Stimulated activated CD4-positive, alpha-beta T cell treated with anti-CD3 and anti-CD28 coated beads, Interleukin-4, amount 100 ng/mL, for 24 hours (primary cell): ENCODE results near the gene THOC2.
"Not testable (repeated sequence)": the region's sequence is repeated elsewhere in the genome, so short reads cannot be mapped to it uniquely, and the experiment has no call there.

Experiments used
- DNase-seq: peaks from one replicate; pipeline ENCODE4 v3.0.0-alpha.2; 2020

Gene THOC2

DNA sequence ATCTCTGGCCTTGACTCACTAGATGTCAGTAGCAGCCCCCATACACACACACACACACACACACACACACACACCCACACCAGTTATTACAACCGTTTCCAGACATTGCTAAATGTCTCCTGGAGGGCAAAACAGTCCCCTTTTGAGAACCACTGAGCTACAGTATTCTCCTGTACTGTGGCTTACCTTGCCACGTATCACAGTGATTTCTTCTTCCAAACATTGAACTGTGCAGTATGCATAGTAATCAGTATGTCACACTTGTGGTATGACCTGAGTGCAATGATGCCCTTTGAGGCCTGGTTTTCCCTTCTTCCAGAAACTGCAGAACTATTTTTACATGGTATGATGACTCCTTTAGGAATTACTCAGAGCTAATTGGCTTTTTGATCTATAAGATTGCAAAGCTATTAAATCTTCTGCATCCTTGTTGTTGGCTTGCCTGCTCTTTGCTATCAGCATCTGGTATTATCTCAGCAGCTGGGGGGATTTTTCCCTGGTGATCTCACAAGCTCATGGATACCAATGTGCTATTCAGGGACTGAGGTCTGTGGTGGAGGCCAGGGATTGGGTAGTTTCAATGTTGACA lies 3.6 kb upstream of the THOC2 start:
- DNase-seq: no peak

- not testable (repeated sequence) for DNase-seq
Observed at GRCh38 chrX:123735137-123735536, 2.3 kb upstream of the THOC2 start.

GRCh38 chrX:123734079-123734478 lies 1.2 kb upstream of the THOC2 start:
- not testable (repeated sequence) for DNase-seq

DNA sequence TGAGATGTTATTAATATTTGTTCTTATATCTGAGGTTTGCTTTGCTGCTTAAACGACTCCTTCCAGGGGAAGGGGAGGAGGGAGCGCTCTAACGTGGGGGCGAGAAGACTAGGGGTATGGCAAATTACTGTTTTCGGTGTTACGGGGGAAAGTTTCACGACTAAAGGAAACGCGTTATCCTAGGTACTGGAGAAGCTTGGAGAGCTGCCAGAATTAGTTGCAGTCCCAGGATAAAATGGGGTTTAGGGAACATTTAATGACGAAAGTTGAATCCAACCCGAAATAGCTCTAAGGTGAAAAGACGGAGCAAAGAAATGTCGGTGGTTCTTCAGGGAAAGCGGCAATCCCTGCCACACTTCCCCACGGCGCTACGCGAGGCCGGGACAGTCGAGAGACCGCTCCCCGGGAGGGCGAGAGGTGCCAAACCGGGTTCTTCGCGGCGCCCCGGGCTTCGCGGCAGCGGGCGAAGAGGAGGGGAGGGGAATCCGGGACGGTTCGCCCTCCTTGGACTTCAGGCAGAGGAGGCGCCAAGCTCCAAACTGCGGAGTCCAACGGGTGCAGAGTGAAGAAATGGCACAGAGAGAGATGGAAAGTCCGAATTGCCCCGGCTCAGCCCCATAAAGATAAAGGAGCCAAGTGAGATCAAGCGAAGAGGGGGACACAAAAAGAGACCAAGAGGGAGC lies 724 bp downstream of the THOC2 start:
- DNase-seq: peak; percentile 4

GRCh38 chrX:123731258-123731986 lies 1.4 kb downstream of the THOC2 start:
- DNase-seq: peak; percentile 12

- DNase-seq: no peak
Observed at GRCh38 chrX:123728554-123728953, 4.3 kb downstream of the THOC2 start.

DNA sequence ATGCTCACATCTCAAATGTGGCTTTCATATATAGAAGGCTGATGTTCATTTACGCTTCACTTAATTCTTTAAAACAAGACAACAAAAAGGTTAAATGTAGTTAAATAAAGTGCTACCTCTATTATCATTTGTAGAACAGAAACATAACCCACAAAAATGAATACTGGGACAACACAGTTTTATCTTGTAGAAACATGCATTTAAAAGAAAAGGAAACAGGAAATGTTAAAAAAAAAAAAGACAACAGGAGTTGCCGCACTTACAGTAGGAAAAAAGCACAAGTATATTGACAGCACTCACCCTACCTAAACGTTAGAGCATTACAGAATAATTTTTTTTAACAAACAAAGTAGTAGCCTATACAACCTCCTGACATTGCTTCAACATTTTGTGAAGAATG lies 4.8 kb downstream of the THOC2 start:
- DNase-seq: no peak

GRCh38 chrX:123722193-123722592 lies 10.7 kb downstream of the THOC2 start:
- not testable (repeated sequence) for DNase-seq

DNA sequence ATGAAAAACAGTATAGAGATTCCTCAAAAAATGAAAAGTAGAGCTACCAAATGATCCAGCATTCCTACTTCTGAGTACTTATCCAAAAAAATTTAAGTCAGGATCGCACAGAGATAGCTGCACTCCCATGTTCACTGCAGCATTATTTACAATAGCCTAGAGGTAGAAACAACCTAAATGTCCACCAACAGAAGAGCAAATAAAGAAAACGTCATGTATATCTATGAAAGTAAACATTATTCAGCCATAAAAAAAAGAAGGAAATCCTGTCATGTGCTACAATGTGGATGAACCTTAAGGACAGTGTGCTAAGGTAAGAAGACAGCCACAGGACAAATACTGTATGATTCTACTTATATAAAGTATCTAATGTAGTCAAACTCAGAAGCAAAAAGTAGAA lies 12.4 kb downstream of the THOC2 start:
- DNase-seq: no peak

GRCh38 chrX:123713841-123714240 lies 19.0 kb downstream of the THOC2 start:
- no peak for DNase-seq

DNA sequence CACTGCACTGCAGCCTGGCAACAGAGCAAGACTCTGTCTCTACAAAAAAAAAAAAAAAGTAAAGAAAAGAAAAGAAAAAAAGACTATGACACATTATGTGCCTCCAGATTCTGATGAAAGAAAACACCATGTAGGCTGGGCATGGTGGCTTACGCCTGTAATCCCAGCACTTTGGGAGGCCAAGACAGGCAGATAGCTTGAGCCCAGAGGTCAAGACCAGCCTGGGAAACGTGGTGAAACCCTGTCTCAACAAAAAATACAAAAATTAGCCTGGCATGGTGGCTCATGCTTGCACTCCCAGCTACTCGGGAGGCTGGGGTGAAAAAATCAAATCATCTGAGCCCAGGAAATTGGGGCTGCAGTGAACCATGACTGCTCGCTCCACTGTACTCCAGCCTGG lies 19.4 kb downstream of the THOC2 start:
- no peak for DNase-seq

DNA sequence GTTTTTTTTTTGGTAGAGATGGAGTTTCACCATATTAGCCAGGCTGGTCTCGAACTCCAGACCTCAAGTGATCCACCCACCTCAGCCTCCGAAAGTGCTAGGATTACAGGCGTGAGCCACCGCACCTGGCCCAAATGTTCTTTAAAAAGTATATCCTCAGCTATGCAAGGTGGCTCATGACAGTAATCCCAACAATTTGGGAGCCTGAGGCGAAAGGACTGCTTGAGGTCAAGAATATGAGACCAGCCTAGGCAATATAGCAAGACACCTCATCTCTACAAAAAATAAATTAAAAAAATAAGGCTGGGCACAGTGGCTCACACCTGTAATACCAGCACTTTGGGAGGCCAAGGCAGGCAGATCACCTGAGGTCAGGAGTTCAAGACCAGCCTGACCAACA lies 21.7 kb downstream of the THOC2 start:
- not testable (repeated sequence) for DNase-seq

GRCh38 chrX:123704781-123705180 lies 28.1 kb downstream of the THOC2 start:
- no peak for DNase-seq

GRCh38 chrX:123698979-123699520 lies 33.8 kb downstream of the THOC2 start:
- no peak for DNase-seq

- DNase-seq: no peak
Observed at GRCh38 chrX:123696334-123696733, 36.5 kb downstream of the THOC2 start.

GRCh38 chrX:123695242-123695641 lies 37.6 kb downstream of the THOC2 start:
- DNase-seq: no peak

DNA sequence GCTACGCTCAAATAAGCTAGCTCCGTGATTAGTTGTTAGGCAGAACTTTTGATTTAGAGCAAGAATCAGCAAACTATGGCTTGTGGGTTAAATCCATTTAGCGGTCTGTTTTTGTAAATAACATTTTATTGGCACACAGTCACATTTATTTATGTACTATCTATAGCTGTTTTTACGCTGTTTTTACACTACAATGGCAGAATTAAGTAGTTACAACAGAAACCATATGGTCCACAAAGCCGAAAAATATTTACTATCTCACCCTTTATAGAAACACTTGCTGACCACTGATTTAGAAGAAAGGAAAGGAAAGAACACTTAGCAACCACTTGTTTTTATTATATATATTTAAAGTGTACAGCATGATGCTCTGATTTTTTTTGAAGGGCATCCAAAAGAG lies 41.1 kb downstream of the THOC2 start:
- no peak for DNase-seq

- no peak for DNase-seq
Observed at GRCh38 chrX:123688524-123688923, 44.3 kb downstream of the THOC2 start.

DNA sequence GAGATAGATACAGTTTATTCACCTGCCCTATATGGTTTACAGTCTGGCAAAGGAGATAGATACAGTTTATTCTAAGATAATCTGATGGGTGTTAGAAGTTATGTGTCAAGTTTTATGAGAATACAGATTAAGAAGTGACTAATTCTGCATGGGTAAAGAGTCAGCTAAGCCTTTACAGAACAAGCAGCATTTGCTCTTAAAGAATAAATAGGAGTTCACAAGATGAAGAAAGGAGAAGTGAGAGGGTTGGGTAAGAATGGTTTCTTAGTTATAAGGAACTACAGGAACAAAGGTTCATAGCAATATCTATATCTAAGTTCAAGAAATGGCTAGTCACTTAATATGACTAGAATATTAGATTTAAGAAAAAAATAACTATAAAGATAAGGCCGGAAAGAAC lies 47.6 kb downstream of the THOC2 start:
- DNase-seq: no peak

DNA sequence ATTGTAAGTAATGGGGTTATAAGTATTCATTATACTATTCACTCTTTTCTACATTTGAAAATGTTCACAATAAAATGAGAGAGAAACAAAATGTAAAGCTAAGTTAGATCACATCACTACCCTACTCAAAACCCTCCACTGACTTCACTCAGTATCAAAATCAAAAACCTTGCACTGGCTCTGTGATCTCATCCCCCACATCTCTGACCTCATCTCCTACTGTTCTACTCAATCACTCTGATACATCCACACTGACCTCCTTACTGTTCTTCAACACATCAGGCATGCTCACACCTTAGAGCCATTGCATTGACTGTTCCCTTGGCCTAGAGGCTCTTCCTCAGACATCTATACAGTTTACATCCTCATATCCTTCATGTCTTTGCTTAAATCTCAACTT lies 50.7 kb downstream of the THOC2 start:
- DNase-seq: no peak

DNA sequence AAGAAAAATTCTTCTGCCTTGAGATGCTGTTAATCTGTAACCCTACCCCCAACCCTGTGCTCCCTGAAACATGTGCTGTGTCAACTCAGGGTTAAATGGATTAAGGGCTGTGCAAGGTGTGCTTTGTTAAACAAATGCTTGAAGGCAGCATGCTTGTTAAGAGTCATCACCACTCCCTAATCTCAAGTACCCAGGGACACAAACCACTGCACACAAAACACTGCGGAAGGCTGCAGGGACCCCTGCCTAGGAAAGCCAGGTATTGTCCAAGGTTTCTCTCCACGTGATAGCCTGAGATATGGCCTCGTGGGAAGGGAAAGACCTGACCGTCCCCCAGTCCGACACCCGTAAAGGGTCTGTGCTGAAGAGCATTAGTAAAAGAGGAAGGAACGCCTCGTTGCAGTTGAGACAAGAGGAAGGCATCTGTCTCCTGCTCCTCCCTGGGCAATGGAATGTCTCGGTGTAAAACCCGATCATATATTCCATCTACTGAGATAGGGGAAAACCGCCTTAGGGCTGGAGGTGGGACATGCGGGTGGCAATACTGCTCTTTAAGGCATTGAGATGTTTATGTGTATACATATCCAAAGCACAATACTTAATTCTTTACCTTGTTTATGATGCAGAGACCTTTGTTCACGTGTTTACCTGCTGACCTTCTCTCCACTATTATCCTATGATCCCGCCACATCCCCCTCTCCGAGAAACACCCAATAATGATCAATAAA lies 53.0 kb downstream of the THOC2 start:
- not testable (repeated sequence) for DNase-seq

- DNase-seq: no peak
Observed at GRCh38 chrX:123675154-123675553, 57.7 kb downstream of the THOC2 start.

- no peak for DNase-seq
Observed at GRCh38 chrX:123673813-123674212, 59.0 kb downstream of the THOC2 start.
